Transverse colon (tissue), 4 donors: Measurements from ENCODE around the gene IL15.

Experiments used
- CTCF ChIP-seq, 5 experiments: fragments of 200-600 bp in 3 of 5; fragments of 450-650 bp in 2 of 5; sonication (generic) in 3 of 5; IDR thresholded peaks; 1 replicate in 2 of 5; 2 replicates in 3 of 5; pipeline ENCODE4 v1.5.1; 2016 to 2017; ENCODE audit warnings: antibody characterized with exemption in 5 of 5, inconsistent platforms in 3 of 5, mild to moderate bottlenecking in 2 of 5, moderate library complexity in 1 of 5
- EP300 ChIP-seq: sonication (generic); formaldehyde crosslinking; IDR thresholded peaks from one replicate; pipeline ENCODE4 v1.6.1; 2017; ENCODE audit warnings: antibody characterized with exemption, low read depth
- POLR2A ChIP-seq: fragments of 450-650 bp; IDR thresholded peaks from one replicate; pipeline ENCODE4 v1.6.1; 2016; ENCODE audit warnings: antibody characterized with exemption, mild to moderate bottlenecking, moderate library complexity
- POLR2AphosphoS5 ChIP-seq, 3 donors: sonication (generic); formaldehyde crosslinking; IDR thresholded peaks; one replicate each; pipeline ENCODE4 v1.6.1; 2016; ENCODE audit warnings: antibody characterized with exemption in 3 of 3

GRCh38 chr4:141669501-141669900 is 33.1 kb downstream of the IL15 start:
- TF ChIP-seq CTCF (IDR thresholded peaks at IDR 0.05) (no peak), POLR2A (no peak), POLR2AphosphoS5 (IDR thresholded peaks at IDR 0.05) (no peak), EP300 (no peak)
